Esophagus squamous epithelium (tissue), 4 donors: ENCODE results near the gene SEPTIN5.

Experiments used
- POLR2A ChIP-seq, 4 donors: fragments of 450-650 bp; IDR thresholded peaks; one replicate each; pipeline ENCODE4 v1.6.1; 2017; ENCODE audit warnings: antibody characterized with exemption in 4 of 4, mild to moderate bottlenecking in 4 of 4, moderate library complexity in 3 of 4
- TF ChIP-seq, protein P1 (sequence below), 6 experiments: fragments of 450-650 bp in 4 of 6; fragments of 200-600 bp in 2 of 6; sonication (generic) in 2 of 6; IDR thresholded peaks; one replicate each; pipeline ENCODE4 v1.5.1; 2016 to 2019; ENCODE audit warnings: antibody characterized with exemption in 6 of 6, mild to moderate bottlenecking in 4 of 6, moderate library complexity in 4 of 6

DNA sequence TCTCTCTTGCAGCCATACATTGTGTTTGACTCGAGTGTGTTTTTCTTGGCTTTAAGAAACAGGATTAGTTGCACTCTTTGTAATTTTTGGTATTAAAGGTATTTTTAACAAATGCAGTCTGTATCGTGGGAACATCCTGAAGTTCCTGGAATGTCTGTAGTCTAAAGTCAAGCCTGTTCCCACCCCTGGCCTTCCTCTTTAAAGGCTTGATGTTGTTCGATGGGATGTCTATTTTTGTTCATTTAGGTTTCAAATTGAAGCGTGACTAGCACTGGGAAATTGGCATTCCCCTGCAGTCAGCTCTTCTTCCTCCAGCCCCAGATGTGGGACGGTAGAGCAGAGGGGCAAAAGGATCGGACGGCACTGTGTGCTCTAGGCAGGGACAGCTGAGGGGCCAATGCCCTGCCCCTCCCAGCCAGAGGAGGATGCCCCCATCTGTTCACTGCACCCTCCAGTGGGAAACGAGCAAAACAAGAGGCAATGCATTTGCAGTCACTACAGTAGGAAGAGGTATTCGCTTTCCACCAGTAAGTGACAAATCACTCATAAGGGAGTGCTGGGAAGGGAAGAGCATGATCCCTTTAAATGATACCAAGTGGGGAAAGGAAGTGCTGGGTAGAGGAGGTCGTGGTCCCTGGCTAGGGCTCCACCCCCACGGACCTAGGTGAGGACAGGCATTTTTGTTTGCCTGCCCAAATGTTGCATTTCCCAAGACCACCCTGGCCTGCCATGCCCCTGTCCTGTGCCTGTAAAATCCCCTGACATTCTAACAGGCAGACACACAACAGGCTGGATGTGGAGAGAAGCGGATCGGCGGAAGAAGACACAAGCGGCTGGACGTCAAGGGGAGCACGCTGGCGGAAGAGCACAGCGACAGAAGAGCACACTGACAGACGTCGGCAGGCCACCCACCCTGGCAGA lies 47.4 kb upstream of the SEPTIN5 start:
- TF ChIP-seq, protein P1, sequence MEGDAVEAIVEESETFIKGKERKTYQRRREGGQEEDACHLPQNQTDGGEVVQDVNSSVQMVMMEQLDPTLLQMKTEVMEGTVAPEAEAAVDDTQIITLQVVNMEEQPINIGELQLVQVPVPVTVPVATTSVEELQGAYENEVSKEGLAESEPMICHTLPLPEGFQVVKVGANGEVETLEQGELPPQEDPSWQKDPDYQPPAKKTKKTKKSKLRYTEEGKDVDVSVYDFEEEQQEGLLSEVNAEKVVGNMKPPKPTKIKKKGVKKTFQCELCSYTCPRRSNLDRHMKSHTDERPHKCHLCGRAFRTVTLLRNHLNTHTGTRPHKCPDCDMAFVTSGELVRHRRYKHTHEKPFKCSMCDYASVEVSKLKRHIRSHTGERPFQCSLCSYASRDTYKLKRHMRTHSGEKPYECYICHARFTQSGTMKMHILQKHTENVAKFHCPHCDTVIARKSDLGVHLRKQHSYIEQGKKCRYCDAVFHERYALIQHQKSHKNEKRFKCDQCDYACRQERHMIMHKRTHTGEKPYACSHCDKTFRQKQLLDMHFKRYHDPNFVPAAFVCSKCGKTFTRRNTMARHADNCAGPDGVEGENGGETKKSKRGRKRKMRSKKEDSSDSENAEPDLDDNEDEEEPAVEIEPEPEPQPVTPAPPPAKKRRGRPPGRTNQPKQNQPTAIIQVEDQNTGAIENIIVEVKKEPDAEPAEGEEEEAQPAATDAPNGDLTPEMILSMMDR (IDR thresholded peaks at IDR 0.05), result no peak
- TF ChIP-seq POLR2A (IDR thresholded peaks at IDR 0.05), result no peak
